ENCODE data around the gene TMEM235. TPM values are rescaled to one million over a fixed set of nuclear protein-coding genes. Genes with fewer than 3 reads are reported as not detected.

TMEM235 gene
- total and polyA plus RNA-seq, 9 of the 15 experiments (the other 6 are each of a cell fraction or from before 2014, with no cell fraction given), result not detected

DNA sequence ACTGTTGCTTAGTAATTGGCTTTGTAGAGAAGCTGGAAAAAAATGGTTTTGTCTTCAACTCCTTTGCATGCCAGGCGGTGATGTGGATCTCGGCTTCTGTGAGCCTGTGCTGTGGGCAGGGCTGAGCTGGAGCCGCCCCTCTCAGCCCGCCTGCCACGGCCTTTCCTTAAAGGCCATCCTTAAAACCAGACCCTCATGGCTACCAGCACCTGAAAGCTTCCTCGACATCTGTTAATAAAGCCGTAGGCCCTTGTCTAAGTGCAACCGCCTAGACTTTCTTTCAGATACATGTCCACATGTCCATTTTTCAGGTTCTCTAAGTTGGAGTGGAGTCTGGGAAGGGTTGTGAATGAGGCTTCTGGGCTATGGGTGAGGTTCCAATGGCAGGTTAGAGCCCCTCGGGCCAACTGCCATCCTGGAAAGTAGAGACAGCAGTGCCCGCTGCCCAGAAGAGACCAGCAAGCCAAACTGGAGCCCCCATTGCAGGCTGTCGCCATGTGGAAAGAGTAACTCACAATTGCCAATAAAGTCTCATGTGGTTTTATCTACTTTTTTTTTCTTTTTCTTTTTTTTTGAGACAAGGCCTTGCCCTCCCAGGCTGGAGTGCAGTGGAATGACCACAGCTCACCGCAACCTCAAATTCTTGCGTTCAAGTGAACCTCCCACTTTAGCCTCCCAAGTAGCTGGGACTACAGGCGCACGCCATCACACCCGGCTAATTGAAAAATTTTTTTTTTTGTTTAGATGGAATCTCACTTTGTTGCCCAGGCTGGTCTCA, 6.2 kb upstream of the TMEM235 start (continued):
- TF ChIP-seq MYNN (IDR thresholded peaks at IDR 0.05), result peak; percentile 6
- no peak for TF ChIP-seq MYNN (CRISPR knock-in tag; IDR thresholded peaks at IDR 0.05)
- TF ChIP-seq ZBTB8A (IDR thresholded peaks at IDR 0.05; ENCODE audit: partially characterized antibody), result no peak
- TF ChIP-seq, protein P1, sequence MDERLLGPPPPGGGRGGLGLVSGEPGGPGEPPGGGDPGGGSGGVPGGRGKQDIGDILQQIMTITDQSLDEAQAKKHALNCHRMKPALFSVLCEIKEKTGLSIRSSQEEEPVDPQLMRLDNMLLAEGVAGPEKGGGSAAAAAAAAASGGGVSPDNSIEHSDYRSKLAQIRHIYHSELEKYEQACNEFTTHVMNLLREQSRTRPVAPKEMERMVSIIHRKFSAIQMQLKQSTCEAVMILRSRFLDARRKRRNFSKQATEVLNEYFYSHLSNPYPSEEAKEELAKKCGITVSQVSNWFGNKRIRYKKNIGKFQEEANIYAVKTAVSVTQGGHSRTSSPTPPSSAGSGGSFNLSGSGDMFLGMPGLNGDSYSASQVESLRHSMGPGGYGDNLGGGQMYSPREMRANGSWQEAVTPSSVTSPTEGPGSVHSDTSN (CRISPR knock-in tag; IDR thresholded peaks at IDR 0.05; ENCODE audit: low read depth), result no peak
- TF ChIP-seq, protein P1 (tag; conservative IDR thresholded peaks at IDR 0.05; ENCODE audit: low read depth), result no peak
- TF ChIP-seq, protein P2, sequence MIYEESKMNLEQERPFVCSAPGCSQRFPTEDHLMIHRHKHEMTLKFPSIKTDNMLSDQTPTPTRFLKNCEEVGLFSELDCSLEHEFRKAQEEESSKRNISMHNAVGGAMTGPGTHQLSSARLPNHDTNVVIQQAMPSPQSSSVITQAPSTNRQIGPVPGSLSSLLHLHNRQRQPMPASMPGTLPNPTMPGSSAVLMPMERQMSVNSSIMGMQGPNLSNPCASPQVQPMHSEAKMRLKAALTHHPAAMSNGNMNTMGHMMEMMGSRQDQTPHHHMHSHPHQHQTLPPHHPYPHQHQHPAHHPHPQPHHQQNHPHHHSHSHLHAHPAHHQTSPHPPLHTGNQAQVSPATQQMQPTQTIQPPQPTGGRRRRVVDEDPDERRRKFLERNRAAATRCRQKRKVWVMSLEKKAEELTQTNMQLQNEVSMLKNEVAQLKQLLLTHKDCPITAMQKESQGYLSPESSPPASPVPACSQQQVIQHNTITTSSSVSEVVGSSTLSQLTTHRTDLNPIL (CRISPR knock-in tag; IDR thresholded peaks at IDR 0.05), result no peak
- no peak for TF ChIP-seq BRF1 (IDR thresholded peaks at IDR 0.05; ENCODE audit: borderline replicate concordance, extremely low read depth, insufficient read length)
- no peak for TF ChIP-seq ZNF696 (CRISPR knock-in tag; conservative IDR thresholded peaks at IDR 0.05)
- TF ChIP-seq, protein P3, sequence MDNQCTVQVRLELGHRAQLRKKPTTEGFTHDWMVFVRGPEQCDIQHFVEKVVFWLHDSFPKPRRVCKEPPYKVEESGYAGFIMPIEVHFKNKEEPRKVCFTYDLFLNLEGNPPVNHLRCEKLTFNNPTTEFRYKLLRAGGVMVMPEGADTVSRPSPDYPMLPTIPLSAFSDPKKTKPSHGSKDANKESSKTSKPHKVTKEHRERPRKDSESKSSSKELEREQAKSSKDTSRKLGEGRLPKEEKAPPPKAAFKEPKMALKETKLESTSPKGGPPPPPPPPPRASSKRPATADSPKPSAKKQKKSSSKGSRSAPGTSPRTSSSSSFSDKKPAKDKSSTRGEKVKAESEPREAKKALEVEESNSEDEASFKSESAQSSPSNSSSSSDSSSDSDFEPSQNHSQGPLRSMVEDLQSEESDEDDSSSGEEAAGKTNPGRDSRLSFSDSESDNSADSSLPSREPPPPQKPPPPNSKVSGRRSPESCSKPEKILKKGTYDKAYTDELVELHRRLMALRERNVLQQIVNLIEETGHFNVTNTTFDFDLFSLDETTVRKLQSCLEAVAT (IDR thresholded peaks at IDR 0.05), result no peak
- TF ChIP-seq ZNF561 (CRISPR knock-in tag; conservative IDR thresholded peaks at IDR 0.05), result no peak
- TF ChIP-seq RBFOX2 (IDR thresholded peaks at IDR 0.05; ENCODE audit: low read depth, low read length), result no peak
- TF ChIP-seq MCM7 (IDR thresholded peaks at IDR 0.05), result no peak
- no peak for TF ChIP-seq EWSR1 (IDR thresholded peaks at IDR 0.05; ENCODE audit: borderline replicate concordance, low read depth, partially characterized antibody)
- peak; percentile 16; the same call in 1 of the 2 replicates for TF ChIP-seq MTA3 (IDR thresholded peaks at IDR 0.05; ENCODE audit: borderline replicate concordance)
- no peak for TF ChIP-seq KLF10 (CRISPR knock-in tag; IDR thresholded peaks at IDR 0.05)
- no peak for TF ChIP-seq XRCC5 (IDR thresholded peaks at IDR 0.05; ENCODE audit: low read depth, low read length)
- TF ChIP-seq PURB (CRISPR knock-in tag; IDR thresholded peaks at IDR 0.05; ENCODE audit: low read depth), result no peak
- no peak for TF ChIP-seq KLF16 (IDR thresholded peaks at IDR 0.05)
- TF ChIP-seq THRAP3 (IDR thresholded peaks at IDR 0.05; ENCODE audit: borderline replicate concordance), result no peak
- TF ChIP-seq, protein P4, sequence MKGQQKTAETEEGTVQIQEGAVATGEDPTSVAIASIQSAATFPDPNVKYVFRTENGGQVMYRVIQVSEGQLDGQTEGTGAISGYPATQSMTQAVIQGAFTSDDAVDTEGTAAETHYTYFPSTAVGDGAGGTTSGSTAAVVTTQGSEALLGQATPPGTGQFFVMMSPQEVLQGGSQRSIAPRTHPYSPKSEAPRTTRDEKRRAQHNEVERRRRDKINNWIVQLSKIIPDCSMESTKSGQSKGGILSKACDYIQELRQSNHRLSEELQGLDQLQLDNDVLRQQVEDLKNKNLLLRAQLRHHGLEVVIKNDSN (CRISPR knock-in tag; IDR thresholded peaks at IDR 0.05), result no peak
- no peak for TF ChIP-seq PML (IDR thresholded peaks at IDR 0.05; ENCODE audit: low read length)
- TF ChIP-seq, protein P5, sequence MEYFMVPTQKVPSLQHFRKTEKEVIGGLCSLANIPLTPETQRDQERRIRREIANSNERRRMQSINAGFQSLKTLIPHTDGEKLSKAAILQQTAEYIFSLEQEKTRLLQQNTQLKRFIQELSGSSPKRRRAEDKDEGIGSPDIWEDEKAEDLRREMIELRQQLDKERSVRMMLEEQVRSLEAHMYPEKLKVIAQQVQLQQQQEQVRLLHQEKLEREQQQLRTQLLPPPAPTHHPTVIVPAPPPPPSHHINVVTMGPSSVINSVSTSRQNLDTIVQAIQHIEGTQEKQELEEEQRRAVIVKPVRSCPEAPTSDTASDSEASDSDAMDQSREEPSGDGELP (CRISPR knock-in tag; IDR thresholded peaks at IDR 0.05; ENCODE audit: borderline replicate concordance), result no peak
